Measurements from ENCODE around the gene KLKB1.

The KLKB1 gene

DNA sequence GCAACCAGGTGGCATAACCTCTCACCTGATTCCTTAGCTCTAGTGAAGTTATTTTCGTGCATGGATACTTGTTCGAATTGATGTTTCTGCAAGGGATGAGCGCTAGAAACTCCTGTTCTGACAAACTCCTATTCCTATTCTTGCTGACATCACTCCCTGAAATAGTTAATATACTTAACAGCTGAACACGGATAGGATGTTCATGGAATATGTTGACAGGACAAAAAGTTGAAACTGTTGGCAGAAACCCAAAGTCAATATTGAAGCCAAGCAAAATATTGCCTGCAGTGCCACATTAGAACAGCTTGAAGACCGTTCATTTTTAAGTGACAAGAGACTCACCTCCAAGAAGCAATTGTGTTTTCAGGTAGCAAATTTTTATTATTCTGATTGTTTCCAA, at the start of gene KLKB1:
Gene KLKB1, plus strand, starts transcription at position 287 of the 400 bp plus-strand sequence. CDS start 689 bp downstream, outside the sequence.
- peak; percentile 49 for DNase-seq

DNA sequence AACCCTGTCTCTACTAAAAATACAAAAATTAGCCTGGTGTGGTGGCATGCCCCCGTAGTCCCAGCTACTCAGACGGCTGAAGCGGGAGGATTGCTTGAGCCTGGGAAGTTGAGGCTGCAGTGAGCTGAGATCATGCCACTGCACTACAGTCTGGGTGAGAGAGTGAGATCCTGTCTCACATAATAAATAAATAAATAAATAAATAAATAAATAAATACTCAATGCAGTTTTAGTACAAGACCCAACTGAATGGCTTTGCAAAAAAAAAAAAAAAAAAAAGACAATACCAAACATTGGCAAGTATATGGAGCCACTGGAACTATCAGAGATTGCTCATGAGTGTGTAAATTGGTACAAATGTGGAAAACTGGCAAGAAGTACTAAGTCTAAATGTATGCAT, 39.2 kb upstream of the KLKB1 start:
- DNase-seq: no peak

DNA sequence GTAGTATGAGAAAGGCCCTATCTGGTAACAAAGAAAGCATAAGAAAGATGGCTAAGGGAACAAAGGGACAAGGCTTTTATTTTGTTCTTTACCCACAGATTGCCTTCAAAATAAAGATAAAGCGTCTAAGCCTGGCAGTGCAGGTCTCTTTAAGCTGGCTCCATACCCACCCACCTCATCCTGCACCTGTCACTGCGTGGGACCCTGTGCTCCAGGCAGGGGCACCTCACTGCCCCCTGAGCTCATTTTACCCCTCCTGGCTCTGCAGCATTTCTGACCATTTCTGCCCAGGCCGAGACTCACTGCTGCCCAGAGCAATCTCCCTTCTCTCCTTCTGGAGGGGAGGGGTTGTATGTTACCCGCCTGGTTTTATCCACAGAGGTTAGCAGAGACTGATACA, 37.7 kb upstream of the KLKB1 start:
- no peak for DNase-seq

DNA sequence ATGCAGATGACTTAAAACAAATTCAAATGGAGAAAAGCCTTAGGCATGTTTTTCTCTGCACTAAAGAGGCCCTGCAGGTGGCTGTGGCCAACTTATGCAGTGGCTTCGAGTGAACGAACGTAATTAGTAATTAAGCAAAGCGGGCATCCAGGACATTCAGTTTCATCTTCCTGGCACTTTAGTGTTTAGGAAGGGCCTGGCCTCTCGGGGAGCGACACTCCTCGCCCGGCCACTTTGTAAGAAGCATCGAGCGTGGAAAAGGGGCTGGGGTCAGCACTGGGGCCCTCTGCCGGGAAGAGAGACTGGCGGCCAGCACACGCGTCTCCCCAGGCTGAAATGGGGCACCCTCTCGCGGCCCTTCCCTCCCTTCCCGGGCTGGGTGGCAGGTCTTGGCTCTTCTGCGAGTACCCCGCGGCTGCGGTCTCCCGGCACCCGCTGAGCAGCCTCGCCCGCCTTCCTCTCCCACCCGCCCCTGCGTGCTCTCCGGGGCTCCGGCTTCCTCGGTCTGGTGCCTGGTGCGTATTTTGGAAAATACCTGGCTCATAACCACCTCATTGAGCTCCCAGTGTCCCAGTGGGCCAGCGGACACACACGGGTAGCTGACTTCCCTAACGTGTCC, 36.6 kb upstream of the KLKB1 start:
- no peak for DNase-seq

- peak; percentile 40 for DNase-seq
These were observed 35.9 kb upstream of the KLKB1 start, which contains the start of gene CYP4V2 for GRCh38 chr4:186191200-186192065. Gene CYP4V2, plus strand, starts transcription at chr4:186191567. Its CDS starts 257 bp downstream, at chr4:186191824.

DNA sequence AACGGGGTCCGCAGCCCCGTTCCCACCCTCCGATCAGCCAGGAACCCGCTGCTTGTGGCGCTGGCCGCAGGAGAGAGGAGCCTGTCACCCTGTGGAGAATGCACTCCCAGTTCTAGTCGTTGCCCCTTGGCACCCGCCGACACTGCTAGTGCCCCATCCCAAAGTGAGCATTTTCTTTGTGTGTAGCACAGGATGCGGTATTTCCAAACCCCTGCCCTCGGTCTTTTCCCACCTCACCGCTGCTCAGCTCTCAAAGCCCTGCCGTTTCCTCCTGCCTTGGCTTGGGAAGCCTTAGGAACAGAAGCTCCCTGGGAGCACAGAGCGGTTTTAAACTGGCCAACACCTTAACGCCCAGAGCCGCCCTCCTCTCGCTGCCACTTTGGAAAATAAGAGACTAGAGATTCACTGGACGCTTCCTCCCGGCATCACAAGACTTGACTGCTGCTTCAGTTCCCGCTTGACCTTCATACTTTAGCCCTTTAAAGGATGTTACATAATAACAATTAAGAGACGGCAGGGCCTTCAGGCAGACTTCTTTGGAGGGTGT, 35.2 kb upstream of the KLKB1 start:
- no peak for DNase-seq

DNA sequence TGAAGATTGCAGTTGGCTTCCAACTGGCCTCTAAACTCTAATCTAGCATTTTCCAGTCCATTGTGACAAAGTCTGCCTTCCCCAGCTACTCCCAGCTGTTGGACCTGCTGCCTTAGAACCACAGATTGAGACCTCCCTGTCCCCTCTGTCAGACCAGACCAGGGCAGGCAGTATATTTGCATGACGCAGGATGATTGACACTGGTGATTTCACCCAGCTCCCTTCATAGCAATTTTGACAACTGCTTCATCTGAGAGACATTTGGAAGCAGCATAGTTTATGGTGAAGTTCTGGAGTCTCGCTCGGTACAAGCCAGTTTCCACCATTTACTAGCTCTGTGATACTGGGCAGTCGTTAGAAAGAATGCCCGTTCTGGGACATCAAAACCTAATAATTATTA, 33.5 kb upstream of the KLKB1 start:
- no peak for DNase-seq

DNA sequence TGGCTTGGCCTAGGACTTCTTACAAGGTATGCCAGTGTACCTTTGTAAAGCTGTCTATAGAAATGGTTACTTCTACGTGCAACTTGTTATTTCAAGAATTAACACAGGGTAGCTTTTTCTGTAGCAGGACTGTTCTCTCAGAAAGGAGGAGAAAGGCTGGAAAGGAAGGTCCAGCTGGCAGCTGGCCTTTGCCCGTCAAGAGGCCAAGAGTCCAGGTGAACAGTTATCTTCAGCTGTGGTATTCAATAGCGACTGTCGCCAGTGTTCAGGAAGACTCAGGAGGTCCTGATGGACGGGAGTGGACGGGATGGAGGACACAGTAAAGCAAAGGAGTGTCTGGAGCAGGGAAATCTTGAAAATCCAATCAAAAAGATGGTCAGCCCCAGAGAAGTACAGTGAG, 31.2 kb upstream of the KLKB1 start:
- DNase-seq: no peak

DNA sequence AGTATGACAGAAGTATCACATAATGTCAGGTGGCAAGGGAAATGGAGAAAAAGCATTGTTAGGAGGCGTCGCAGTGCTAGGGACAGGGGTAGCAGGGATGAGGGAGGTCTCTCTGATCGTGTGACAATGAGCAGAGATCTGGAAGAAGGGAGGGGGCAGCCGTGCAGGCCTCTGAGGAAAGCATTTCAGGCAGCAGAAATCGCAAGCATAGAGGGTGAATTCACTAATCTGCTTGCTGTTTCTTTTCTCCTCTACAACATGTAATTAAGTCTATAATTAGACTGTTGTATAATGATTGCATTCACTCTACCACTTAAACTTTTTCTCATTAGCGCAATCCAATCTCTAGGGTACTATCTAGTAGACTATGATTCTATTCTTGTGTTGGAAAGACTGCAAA, 26.8 kb upstream of the KLKB1 start:
- no peak for DNase-seq

GRCh38 chr4:186201010-186201409, 26.3 kb upstream of the KLKB1 start:
- DNase-seq: no peak

DNA sequence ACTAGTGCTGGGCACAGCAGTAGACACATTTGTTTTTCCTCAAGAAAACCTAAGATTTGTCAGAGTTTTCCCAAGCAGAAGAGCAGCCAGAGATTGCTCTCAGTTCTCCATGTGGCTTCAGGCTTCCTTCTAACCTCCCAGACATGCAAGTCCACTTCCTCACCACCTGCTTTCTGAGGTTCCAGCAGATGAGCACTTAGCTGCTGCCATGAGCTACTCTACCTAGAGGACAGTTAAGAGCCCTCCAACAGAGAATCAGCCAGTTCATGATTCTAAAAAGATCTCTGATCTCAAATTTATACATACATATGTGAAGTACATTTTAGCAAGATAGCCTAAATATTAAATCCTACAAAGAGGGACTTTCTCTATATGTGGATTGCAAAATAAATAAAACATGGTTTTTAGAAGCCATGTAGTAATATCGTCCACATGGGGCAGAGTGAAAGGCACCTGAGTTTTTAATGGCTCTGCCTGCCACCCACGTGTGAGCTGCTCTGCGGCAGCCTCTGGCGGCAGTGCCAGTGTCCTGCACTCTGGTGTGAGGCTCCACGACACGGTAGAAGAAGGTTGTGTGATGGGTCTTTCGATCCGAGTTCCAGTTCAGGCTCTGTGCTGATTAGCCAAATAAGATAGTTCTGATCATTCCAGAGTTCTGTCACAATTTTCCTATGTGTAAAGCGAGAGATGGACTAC, 25.6 kb upstream of the KLKB1 start:
- DNase-seq: peak; percentile 61

DNA sequence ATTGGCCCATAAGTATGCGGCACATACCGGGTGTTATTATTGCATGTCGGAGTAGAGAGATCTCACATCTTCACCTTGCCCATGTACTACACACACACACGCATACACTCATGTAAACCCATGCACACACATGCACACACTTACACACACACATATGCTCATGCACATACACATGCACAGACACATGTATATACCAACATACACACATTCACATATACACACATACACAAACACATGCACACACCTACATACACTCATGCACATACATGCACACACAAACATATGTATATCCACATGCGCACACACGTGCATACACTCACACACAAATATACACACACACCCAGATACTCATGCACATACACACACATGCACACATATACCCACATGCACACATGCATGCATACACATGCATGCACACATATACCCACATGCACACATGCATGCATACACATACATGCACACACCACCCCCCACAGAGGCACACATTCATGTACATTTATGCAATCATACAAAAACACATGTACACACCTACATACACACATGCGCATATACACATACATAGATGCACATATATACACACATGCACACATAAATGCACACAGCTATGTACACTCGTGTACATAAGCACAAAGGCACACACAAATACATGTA, 24.7 kb upstream of the KLKB1 start:
- no peak for DNase-seq

DNA sequence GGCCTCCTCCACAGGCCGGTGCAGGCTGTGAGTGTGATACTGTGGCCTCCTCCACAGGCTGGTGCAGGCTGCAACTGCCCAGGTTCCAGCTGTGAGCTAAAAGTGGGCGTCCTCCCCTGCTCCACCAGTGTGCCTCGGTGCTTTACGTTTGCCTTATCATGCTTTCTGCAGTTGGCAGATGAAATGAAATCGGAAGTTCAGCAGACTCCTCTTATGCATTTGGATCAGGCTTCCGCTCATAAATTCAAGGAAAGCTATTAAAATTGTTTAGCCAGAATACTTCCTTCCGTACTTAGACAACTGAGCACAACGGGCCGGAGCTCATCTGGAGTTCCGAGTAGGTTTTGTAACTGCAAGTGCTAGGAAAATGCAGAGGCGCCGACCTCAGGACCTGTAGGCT, 23.9 kb upstream of the KLKB1 start:
- DNase-seq: no peak

DNA sequence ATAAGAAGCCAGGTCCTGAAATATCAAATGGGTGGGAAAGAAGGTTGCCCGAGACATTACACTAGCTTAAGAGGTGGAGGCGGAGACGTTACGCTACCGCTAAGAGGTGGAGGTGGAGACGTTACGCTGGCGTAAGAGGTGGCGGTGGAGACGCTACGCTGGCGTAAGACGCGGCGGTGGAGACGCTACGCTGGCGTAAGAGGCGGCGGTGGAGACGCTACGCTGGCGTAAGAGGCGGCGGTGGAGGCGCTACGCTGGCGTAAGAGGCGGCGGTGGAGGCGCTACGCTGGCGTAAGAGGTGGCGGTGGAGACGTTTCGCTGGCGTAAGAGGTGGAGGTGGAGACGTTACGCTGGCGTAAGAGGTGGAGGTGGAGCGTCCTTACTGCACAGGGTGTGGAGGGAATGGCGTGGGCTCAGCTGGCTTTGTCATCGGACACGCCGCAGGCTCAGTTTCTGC, 23.2 kb upstream of the KLKB1 start:
- no peak for DNase-seq

GRCh38 chr4:186204686-186205085, 22.6 kb upstream of the KLKB1 start:
- no peak for DNase-seq

- no peak for DNase-seq
These were observed 22.2 kb upstream of the KLKB1 start for GRCh38 chr4:186205156-186205555.

GRCh38 chr4:186216465-186217024, 10.8 kb upstream of the KLKB1 start:
- DNase-seq: no peak

- DNase-seq: no peak
These were observed 9.5 kb upstream of the KLKB1 start for GRCh38 chr4:186217733-186218293.

DNA sequence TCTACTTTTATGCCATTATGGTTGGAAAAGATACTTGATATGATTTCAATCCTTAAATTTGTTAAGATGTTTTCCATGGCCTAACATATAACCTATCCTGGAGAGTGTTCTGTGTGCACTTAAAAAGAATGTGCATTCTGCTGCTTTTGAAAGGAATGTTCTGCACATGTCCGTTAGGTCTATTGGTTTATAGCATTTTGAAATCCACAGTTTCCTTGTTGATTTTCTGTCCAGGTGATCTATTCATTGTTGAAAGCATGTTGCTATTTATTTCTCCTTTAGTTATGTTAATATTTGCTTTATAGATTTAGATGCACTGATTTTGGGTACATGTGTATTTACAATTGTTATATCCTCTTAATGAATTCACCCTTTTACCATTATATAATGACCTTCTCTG, 5.7 kb upstream of the KLKB1 start:
- DNase-seq: no peak

DNA sequence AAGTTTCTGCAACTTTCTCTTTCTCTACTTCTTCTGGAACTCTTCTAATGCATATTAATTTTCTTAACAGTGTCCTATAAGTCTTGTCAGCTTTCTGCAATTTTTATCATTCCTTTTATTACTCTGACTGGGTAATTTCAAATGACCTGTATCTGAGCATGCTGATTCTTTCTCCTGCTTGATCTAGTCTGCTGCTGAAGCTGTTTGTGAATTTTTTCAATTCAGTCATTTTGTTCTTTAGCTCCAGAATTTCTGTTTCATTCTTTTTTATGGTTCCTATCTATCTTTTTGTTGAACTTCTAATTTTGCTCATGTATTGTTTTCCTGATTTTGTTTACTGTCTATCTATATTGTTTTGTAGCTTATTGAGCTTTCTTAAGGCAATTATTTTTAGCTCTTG, 1.5 kb upstream of the KLKB1 start:
- DNase-seq: no peak

GRCh38 chr4:186226521-186227189, 652 bp upstream of the KLKB1 start:
- DNase-seq: no peak
